GM18505 (cell line): ENCODE data around the gene PGAP1.

ENCODE experiments used
- ATAC-seq: cut with Tn5 transposase; IDR thresholded peaks from one replicate; pipeline ENCODE4 v1.9.1; 2021; ENCODE audit not compliant: unreplicated experiment
- POLR2A ChIP-seq: IDR thresholded peaks from 4 replicates; pipeline ENCODE4 v1.6.1; 2011; ENCODE audit warnings: borderline replicate concordance; ENCODE audit not compliant: insufficient read depth, insufficient read length; ENCODE audit errors: extremely low read depth

Gene PGAP1

GRCh38 chr2:196961889-196962288, 35.4 kb upstream of the PGAP1 start:
- peak; percentile 97 for ATAC-seq
- TF ChIP-seq POLR2A = no peak

DNA sequence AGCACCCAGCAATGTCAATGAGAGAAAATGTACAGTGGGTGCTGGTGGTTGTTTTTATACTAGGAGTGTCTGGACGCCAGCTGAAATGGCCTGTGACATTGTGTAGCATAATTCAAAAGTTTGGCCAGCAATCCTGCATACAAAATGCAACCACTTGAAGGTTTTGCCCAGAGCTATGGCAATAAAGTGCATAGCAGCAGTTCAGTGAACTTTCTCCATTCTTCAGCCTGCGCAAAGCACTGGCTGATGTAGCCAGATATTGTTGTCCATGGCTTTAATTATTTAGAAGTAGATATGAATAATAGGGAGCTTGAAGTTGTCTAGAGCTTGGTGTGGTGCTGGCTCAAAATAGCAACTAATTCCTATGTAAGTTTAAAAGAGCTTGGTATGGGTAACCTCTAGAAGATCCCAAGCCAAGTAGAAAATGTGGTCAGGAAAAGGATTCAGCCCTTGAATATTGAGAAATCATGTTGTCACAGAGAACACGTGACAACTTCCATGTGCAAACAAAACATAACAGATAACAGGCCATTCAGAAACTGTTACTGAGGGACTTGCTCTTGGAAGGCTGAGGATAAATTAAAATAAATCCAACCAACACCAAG, 33.3 kb upstream of the PGAP1 start:
- TF ChIP-seq POLR2A = no peak
- ATAC-seq = no peak

DNA sequence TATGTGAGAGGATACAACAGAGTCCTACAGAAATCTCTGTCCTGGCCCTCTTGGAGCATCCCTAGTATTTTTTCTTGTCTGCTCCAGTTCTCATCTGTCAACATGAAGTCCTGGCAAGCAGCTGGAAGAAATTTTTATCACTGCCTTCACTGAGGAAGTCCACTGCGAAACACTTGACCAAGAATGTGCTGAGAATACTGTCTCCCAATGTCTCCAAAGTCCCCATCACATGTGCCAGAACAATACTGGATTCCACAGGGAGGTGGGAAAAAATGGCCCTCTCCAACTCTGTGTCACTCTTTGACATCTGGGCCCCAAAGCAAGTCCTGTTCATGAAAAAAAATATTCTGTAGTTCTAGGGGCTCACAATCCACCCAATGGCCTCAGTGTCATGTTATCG, 32.8 kb upstream of the PGAP1 start:
- TF ChIP-seq POLR2A = no peak
- ATAC-seq = no peak

- no peak for TF ChIP-seq POLR2A
- no peak for ATAC-seq
Measured at GRCh38 chr2:196957881-196958525, 31.5 kb upstream of the PGAP1 start.

GRCh38 chr2:196957442-196957841, 30.9 kb upstream of the PGAP1 start:
- no peak for ATAC-seq
- TF ChIP-seq POLR2A = no peak

DNA sequence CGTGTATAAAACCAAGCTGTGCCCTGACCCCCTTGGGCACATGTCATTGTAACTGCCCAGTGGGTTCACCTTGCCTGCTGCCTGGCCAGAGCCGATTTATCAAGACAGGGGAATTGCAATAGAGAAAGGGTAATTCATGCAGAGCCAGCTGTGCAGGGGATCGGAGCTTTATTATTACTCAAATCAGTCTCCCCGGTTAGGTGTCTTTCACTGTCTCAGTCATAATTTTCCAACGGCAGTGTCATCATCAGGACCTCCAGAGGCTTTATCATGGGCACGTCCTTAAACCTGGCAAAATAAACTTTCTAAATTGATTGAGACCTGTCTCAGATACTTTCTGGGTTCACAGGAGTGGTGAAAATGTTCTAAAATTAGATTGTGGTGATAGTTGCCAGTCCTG, 29.6 kb upstream of the PGAP1 start:
- ATAC-seq = no peak
- TF ChIP-seq POLR2A = no peak

DNA sequence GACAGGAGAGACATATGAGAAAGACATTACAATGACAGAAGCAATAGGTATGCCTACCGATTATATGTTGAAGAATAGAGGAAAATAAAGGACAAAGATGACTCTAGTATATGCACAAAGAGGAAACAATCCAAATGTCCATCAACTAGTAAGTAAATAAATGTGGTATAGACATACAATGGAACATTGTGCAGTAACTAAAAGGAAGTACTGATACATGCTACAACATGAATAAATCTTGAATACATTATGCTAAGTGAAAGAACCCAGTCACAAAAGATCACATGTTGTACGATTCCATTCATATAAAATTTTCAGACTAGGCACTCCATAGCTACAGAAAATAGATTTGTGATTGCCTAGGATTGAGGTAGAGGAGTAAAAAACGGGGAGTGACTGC, 28.5 kb upstream of the PGAP1 start:
- TF ChIP-seq POLR2A = no peak
- ATAC-seq = no peak

GRCh38 chr2:196954001-196954400, 27.5 kb upstream of the PGAP1 start:
- TF ChIP-seq POLR2A = no peak
- ATAC-seq = no peak

DNA sequence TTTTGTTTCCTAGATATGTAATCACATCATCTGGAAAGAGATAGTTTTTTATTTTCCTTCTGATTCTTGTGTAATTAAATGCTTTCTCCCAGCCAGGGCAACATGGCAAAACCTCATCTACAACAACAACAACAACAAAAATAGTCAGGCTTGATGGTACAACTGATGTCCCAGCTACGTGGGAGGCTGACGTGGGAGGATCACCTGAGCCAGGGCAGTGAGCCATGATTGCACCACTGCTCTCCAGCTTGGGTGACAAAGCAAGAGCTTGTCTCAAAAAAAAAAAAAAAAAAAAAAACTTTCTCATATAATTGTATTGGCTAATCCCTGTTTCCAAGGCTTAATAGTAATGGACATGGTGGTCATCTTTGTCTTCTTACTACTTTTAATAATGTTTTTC, 26.4 kb upstream of the PGAP1 start:
- no peak for ATAC-seq
- no peak for TF ChIP-seq POLR2A

GRCh38 chr2:196951973-196952372, 25.5 kb upstream of the PGAP1 start:
- no peak for ATAC-seq
- no peak for TF ChIP-seq POLR2A

GRCh38 chr2:196949116-196949515, 22.6 kb upstream of the PGAP1 start:
- TF ChIP-seq POLR2A = no peak
- ATAC-seq = no peak

- TF ChIP-seq POLR2A = no peak
- ATAC-seq = peak; percentile 83
Measured at GRCh38 chr2:196944570-196944969, 18.1 kb upstream of the PGAP1 start.

- no peak for TF ChIP-seq POLR2A
- ATAC-seq = no peak
Measured at GRCh38 chr2:196941398-196942078, 15.0 kb upstream of the PGAP1 start.

- ATAC-seq = no peak
- TF ChIP-seq POLR2A = no peak
Measured at GRCh38 chr2:196939371-196939770, 12.9 kb upstream of the PGAP1 start.
